PFSK-1 (cell line): Measurements from ENCODE around the gene LOXL4.

Experiments
- FOXP2 ChIP-seq: optimal IDR thresholded peaks from 2 replicates; pipeline ENCODE3; 2011; ENCODE audit warnings: borderline replicate concordance, control low read depth, inconsistent platforms; ENCODE audit not compliant: insufficient read depth; ENCODE audit errors: extremely low read length, extremely low read depth
- POLR2AphosphoS5 ChIP-seq: IDR thresholded peaks from 2 replicates; pipeline ENCODE4 v1.6.1; 2012; ENCODE audit warnings: low read depth, mild to moderate bottlenecking, control low read depth, low read length, moderate library complexity
- SIN3A ChIP-seq: IDR thresholded peaks from 2 replicates; pipeline ENCODE4 v1.6.1; 2012; ENCODE audit warnings: mild to moderate bottlenecking, low read length, moderate library complexity, borderline replicate concordance; ENCODE audit not compliant: insufficient read depth
- TF ChIP-seq, protein P1 (sequence below), 2 experiments: IDR thresholded peaks; 2 replicates each; pipeline versions ENCODE4 v1.6.1 to v1.8.0; 2011 to 2012; ENCODE audit warnings: low read depth in 2 of 2, low read length in 2 of 2, control low read depth in 1 of 2, inconsistent platforms in 1 of 2, mild to moderate bottlenecking in 1 of 2, moderate library complexity in 1 of 2; ENCODE audit not compliant: insufficient read depth in 1 of 2

DNA sequence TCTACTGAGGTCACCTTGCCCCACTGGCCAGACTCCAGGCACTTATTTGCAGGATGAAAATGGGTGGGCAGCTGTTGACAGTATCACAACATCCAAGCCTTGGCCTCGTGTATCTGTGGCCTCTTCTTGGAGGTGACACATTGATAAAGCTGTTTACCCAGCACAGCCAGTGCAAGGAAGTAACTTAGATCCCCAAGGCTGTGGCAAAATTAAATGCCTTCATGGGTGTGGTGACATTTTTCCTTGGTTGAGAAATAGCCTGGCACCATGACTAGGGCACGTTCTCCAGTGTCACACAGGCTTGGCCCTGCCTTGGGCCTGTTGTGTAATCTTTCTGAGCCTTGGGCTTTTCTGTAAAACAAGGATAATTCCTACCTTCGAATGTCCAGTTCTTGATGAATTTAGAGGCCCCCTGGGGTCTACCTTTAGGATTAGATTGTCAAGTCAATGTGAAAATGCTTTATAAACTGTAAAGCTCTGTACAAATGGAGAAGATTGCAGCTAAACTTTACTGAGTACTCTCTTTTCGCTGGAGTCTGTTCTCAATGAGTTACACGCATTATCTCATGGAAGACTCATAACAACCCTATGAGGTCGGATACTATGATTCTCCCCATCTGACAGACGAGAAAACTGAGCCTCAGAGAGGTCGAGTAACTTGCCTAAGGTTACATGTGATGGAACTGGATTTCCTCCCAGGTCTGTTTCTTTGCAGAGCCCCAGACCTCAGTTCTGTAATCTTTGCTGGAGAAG lies 46.7 kb upstream of the LOXL4 start:
- TF ChIP-seq FOXP2 (no peak), POLR2AphosphoS5 (no peak), SIN3A (no peak)
- TF ChIP-seq, protein P1, sequence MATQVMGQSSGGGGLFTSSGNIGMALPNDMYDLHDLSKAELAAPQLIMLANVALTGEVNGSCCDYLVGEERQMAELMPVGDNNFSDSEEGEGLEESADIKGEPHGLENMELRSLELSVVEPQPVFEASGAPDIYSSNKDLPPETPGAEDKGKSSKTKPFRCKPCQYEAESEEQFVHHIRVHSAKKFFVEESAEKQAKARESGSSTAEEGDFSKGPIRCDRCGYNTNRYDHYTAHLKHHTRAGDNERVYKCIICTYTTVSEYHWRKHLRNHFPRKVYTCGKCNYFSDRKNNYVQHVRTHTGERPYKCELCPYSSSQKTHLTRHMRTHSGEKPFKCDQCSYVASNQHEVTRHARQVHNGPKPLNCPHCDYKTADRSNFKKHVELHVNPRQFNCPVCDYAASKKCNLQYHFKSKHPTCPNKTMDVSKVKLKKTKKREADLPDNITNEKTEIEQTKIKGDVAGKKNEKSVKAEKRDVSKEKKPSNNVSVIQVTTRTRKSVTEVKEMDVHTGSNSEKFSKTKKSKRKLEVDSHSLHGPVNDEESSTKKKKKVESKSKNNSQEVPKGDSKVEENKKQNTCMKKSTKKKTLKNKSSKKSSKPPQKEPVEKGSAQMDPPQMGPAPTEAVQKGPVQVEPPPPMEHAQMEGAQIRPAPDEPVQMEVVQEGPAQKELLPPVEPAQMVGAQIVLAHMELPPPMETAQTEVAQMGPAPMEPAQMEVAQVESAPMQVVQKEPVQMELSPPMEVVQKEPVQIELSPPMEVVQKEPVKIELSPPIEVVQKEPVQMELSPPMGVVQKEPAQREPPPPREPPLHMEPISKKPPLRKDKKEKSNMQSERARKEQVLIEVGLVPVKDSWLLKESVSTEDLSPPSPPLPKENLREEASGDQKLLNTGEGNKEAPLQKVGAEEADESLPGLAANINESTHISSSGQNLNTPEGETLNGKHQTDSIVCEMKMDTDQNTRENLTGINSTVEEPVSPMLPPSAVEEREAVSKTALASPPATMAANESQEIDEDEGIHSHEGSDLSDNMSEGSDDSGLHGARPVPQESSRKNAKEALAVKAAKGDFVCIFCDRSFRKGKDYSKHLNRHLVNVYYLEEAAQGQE (IDR thresholded peaks at IDR 0.05; ENCODE audit: insufficient read depth in 1 of 2, low read depth in 2 of 2, low read length in 2 of 2) = no peak
